ENCODE data around the gene C11orf68.
"Not testable (repeated sequence)": the region's sequence is repeated elsewhere in the genome, so short reads cannot be mapped to it uniquely, and the experiment has no call there.

The C11orf68 gene

GRCh38 chr11:65912845-65913244 is 6.0 kb downstream of the C11orf68 start:
- no peak for DNase-seq (ENCODE audit: low spot score)

DNA sequence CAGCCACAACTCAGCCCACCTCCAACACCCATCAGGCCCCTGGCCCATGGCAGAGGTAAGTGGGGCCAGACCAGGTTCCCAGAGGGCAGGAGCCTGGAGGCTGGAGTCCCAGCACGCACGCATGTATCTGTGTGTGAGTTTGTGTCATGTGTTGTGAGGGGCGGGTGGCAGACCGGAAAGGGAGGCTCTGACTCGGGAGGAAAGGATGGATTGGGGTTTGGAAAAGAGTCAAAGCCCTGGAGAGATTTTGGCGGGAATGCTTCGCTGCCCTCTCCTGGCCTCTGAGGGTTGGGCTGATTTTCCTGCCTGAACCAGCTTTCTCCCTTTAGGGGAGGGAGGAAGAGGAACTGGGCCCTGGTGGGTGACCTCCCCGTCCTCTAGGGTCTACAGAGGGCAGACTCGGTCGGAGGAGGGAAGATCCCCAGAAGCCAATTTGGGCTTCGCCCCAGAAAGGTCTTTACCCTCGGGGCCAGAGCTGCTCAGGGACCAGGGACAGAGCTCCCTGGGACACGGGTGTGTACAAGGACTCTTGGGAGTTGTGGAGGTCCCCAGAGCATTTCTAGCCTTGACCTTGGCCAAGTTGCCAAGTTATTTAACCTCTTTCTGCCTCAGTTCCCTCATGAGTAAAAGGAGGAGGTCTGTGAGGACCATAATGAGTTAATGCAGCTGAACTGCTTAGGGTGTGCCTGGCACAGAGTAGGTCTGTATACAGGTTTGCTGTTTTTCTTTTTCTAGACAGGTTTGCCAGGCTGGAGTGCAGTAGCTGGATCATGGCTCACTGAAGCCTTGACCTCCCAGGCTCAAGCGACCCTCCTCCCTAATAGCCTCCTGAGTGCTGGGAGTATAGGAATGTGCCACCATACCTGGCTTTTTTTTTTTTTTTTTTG is 6.9 kb downstream of the C11orf68 start:
- no peak for DNase-seq (ENCODE audit: low spot score)

DNA sequence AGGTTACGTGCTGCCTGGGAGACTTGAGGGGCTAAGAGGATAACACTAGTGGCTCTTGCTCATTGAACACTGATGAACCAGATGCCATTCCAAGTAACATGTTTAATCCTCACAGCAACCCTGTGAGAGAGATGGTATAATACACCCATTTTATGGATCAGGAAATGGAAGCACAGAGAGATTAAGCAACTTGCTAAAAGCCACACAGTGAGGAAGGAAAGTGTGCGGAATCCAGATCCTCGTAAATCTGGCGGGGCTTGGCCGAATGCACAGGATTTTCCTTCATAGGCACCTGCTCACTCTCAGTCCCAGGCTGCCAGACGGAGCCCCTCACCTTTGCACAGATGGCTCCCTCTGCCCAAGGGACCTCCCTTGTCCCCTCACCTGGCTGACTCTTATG is 11.0 kb downstream of the C11orf68 start:
- no peak for DNase-seq (ENCODE audit: low spot score)

GRCh38 chr11:65906602-65907001 is 12.3 kb downstream of the C11orf68 start:
- DNase-seq (ENCODE audit: low spot score) = no peak

GRCh38 chr11:65903715-65904114 is 15.1 kb downstream of the C11orf68 start:
- DNase-seq (ENCODE audit: low spot score) = no peak

DNA sequence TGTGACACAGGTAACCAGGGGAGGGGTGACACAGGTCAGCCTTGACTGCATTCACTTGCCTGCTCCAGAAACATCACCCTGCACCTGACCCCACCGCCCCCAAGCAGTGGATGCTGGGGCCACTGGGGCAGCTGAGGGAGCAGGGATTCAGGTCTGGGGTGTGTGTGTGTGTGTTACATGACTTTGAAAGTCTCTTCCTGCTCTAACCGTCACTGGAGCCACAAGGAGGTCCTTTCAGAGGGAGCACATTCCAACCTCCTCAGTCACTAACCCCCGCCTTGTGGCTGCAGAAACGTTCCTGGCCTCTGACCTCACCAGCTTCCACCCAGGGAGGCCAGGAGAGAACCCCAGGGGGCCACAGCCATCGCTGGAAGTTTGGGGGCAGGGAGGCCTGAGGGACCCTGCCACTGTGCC is 15.8 kb downstream of the C11orf68 start:
- no peak for DNase-seq (ENCODE audit: low spot score)

- DNase-seq (ENCODE audit: low spot score) = no peak
These were observed 18.0 kb downstream of the C11orf68 start for GRCh38 chr11:65900899-65901180.

GRCh38 chr11:65900125-65900898 is 18.6 kb downstream of the C11orf68 start, which contains the start of gene FOSL1:
TSS of gene FOSL1 (minus strand) at chr11:65900388. CDS start at chr11:65900339, 49 bp downstream.
- DNase-seq (ENCODE audit: low spot score) = no peak

DNA sequence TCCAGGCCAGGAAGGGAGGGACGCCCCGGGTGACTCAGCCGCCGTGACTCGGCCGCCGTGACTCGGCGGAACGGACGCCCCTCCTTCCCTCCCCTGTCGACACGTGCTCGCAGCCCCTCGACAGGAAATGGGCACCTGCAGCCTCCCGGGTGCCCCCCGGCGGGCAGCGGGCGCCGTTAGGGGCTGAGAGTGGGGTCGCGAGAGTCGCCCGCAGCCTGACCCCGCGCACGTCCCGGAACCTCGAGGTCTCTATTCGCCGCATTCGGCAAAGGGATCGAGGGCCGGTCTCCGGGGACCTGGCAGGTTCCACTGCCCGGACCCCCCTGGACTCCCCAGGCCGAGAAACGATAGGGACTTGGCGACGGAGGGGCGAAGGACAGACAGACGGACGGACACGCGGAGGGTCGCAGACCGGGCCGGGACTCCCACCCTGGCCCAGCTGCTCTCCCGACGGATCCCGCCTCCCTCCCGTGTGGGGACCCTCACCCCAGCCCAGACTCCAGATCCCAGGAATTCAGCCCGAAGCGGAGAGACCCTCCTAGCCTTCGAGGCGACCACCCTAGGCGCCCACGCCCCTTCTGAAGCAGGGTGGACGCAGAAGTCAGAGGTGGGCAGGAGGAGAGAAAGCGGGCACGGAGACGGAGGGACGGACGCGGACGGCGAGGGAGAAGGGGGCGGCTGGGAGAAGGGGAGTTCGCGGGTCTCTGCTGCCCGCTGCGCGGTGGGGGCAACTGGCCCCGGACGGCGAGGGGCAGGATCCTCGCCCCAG is 19.3 kb downstream of the C11orf68 start:
- no peak for DNase-seq (ENCODE audit: low spot score)

GRCh38 chr11:65898656-65899355 is 20.1 kb downstream of the C11orf68 start:
- no peak for DNase-seq (ENCODE audit: low spot score)

DNA sequence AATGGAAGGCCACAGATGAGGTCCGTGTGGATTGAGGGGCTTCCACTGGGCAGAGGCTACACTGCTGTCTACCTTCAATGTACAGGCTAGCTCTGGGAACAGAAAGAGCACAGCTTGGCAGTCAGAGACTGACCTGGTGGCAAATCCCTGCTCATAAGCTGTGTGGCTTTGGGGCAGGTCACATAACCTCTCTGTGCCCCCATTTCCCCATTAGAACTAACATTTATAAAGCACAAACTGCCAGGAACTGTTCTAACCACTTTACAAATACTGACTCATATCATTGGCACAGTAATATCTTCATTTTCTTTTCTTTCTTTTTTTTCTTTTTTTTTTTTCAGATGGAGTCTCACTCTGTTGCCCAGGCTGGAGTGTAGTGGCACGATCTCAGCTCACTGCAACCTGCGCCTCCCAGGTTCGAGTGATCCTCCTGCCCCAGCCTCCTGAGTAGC is 21.8 kb downstream of the C11orf68 start:
- DNase-seq (ENCODE audit: low spot score) = no peak

- no peak for DNase-seq (ENCODE audit: low spot score)
These were observed 22.5 kb downstream of the C11orf68 start for GRCh38 chr11:65896034-65896999.

DNA sequence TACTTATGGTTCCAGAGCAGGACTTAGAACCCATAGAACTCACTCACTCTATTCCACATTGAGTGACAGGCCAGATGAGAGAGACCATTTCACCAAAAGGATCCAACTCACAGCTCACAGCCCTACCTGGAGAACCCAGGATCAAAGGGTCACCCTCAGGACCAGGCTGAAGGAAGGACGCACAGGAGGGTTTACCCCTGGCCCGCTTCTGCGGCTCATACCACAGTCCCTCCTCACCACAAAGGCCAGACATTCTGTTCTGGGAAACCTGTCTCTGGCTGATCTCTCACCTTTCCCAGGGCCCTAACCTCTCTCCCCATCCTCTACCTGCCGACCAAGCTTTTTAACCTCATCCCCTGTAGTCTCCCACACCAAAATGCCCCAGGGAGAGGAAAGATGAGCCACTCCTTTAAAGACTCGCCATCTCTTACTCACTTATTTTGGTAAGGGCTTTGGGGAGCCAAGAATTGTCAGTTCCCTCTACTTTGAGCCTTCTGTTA is 23.3 kb downstream of the C11orf68 start:
- DNase-seq (ENCODE audit: low spot score) = no peak

DNA sequence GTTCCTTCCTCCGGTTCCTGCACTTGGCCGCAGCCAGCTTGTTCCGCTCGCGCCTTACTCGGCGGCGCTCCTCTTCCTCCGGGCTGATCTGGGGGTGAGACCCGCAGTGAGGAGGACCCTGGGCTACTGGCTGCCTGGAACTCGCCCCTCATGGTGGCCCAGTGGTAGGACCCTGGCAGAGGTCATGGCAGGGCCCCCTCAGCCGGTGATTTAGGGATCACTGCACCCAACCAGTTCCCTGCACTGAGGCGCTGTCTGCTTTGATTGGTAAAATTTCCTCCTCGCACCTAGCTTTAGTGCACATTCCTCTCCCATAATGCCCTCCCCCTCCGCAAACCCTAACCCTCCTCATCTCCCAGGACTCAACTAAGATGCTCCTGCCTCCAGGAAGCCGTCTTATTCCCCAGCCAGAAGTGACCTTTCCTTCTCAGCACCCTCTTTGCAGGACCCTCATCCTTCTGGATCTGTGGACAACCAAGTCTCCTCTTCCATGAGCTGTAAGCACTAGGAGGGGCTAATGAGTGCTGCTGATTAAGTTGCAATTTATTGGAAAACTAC is 24.7 kb downstream of the C11orf68 start:
- no peak for DNase-seq (ENCODE audit: low spot score)

DNA sequence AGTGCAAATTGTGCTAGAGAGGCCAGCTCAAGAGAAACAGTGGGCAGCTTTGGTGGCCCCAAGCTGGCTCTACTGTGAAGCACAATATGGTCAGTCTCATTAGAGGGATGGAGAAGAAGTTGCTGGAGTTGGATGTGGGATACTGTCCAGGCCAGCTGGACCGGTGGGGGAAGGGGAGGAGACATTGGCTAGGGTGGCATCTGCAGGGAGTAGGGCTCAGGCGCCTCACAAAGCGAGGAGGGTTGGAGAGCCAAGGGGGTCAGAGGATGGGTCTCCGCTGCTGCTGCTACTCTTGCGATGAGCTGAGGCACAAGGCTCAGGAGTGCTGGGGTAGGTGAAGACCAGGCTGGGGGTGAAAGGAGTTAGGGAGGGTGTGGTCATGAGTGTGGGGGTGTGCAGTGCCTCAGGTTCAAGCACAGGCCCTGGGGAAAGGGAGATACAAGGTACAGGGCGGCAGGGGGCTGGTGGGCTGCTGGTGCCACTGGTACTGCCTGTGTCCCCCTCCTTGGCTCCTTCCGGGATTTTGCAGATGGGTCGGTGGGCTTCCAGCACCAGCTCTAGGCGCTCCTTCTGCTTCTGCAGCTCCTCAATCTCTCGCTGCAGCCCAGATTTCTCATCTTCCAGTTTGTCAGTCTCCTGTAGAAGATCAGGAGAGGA is 26.1 kb downstream of the C11orf68 start:
- no peak for DNase-seq (ENCODE audit: low spot score)

- not testable (repeated sequence) for DNase-seq (ENCODE audit: low spot score)
These were observed 26.7 kb downstream of the C11orf68 start for GRCh38 chr11:65892137-65892540.

DNA sequence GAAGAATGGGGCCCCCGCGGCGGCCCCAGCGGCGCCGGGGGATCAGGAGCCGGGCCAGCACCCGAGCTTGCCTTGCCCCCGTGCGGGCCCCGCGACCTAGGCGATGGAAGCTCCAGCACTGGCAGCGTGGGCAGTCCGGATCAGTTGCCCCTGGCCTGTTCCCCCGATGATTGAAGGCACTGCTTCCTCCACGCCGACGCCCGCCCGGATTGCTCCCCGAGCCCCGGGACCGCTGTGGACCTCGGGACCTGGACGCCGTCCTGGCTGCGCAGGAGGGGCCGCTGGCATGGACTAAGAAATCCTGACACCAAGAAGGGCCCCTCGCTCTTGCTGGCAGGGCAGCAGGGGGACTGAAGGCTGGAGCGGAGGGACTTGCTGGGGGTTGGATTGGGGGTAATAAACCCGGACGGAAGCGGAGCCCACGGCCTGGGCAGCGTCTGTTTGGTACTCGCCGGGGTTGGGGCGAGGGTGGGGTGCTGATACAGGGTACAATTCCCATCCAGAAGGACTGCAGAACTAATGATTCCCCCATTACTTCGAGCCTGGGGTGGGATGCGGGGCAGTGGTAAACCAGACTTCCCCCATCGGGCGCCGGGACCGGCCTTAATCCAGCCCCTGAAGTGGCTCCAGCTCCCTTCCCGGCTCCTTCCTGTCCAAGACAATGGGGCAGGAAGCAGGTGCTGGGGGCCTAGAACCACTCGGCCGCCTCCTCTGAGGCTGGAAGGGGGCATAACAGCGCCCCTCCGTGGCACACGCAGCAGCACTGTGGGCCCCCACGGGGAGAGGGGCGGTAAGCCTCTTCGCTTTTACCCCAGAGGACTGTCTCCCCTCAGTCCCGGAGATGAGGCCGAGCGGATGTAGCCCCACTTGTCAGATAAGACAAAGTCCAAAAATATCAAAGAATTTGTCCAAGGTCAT is 27.4 kb downstream of the C11orf68 start:
- no peak for DNase-seq (ENCODE audit: low spot score)

Data from kidney capillary endothelial cell (primary cell).